HEK293 (cell line): Measurements from ENCODE around the gene IL11.

Experiments used
- ELK4 ChIP-seq: IDR thresholded peaks from 2 replicates; pipeline ENCODE4 v1.6.1; 2011; ENCODE audit warnings: mild to moderate bottlenecking, low read depth, low read length, borderline replicate concordance
- GFI1B ChIP-seq: fragments of 450-650 bp; formaldehyde crosslinking; IDR thresholded peaks from 2 replicates; pipeline ENCODE4 v1.5.1; 2016; ENCODE audit warnings: missing biosample characterization, missing genetic modification characterization
- GLI2 ChIP-seq: fragments of 450-650 bp; formaldehyde crosslinking; IDR thresholded peaks from 2 replicates; pipeline ENCODE4; 2017; ENCODE audit warnings: missing biosample characterization, missing genetic modification characterization, low read depth, borderline replicate concordance
- HOXD13 ChIP-seq: sonication (generic); formaldehyde crosslinking; IDR thresholded peaks from 2 replicates; pipeline ENCODE4 v1.8.0; 2022; ENCODE audit warnings: missing genetic modification reagents, borderline replicate concordance
- KLF8 ChIP-seq: fragments of 450-650 bp; formaldehyde crosslinking; IDR thresholded peaks from 2 replicates; pipeline ENCODE4 v1.5.1; 2016; ENCODE audit warnings: missing biosample characterization, missing genetic modification characterization
- MEIS1 ChIP-seq: sonication (generic); formaldehyde crosslinking; IDR thresholded peaks from 2 replicates; pipeline ENCODE4 v1.8.1; 2022; ENCODE audit warnings: missing genetic modification reagents, mild to moderate bottlenecking, borderline replicate concordance
- OVOL3 ChIP-seq: fragments of 450-650 bp; formaldehyde crosslinking; IDR thresholded peaks from 2 replicates; pipeline ENCODE4 v1.5.1; 2016; ENCODE audit warnings: missing biosample characterization, missing genetic modification characterization
- REPIN1 ChIP-seq: fragments of 450-650 bp; formaldehyde crosslinking; IDR thresholded peaks from 2 replicates; pipeline ENCODE4 v1.5.1; 2017; ENCODE audit warnings: missing biosample characterization, missing genetic modification characterization, low read depth
- SETDB1 ChIP-seq: IDR thresholded peaks from one replicate; pipeline ENCODE4 v1.6.1; 2017; ENCODE audit warnings: mild to moderate bottlenecking, low read length, moderate library complexity, mixed read lengths; ENCODE audit not compliant: insufficient read length
- ZBTB17 ChIP-seq: fragments of 450-650 bp; formaldehyde crosslinking; IDR thresholded peaks from 2 replicates; pipeline ENCODE4 v1.5.1; 2016; ENCODE audit warnings: missing biosample characterization, missing genetic modification characterization
- ZFP3 ChIP-seq: fragments of 450-650 bp; formaldehyde crosslinking; IDR thresholded peaks from 2 replicates; pipeline ENCODE4 v1.5.1; 2016; ENCODE audit warnings: low read depth, missing biosample characterization, missing genetic modification characterization
- ZFP41 ChIP-seq: fragments of 450-650 bp; formaldehyde crosslinking; IDR thresholded peaks from 2 replicates; pipeline ENCODE4 v1.5.1; 2016; ENCODE audit warnings: missing biosample characterization, missing genetic modification characterization, borderline replicate concordance
- ZFP69B ChIP-seq: fragments of 450-650 bp; formaldehyde crosslinking; IDR thresholded peaks from 2 replicates; pipeline ENCODE4 v1.5.1; 2016; ENCODE audit warnings: missing biosample characterization, missing genetic modification characterization
- ZNF133 ChIP-seq: fragments of 450-650 bp; formaldehyde crosslinking; IDR thresholded peaks from 2 replicates; pipeline ENCODE4 v1.5.1; 2016; ENCODE audit warnings: missing biosample characterization, missing genetic modification characterization
- ZNF155 ChIP-seq: fragments of 450-650 bp; formaldehyde crosslinking; IDR thresholded peaks from 2 replicates; pipeline ENCODE4 v1.5.1; 2016; ENCODE audit warnings: missing biosample characterization, missing genetic modification characterization
- ZNF211 ChIP-seq: fragments of 450-650 bp; formaldehyde crosslinking; IDR thresholded peaks from 2 replicates; pipeline ENCODE4 v1.5.1; 2016; ENCODE audit warnings: low read depth, missing biosample characterization, missing genetic modification characterization
- ZNF24 ChIP-seq: fragments of 450-650 bp; formaldehyde crosslinking; IDR thresholded peaks from 2 replicates; pipeline ENCODE4 v1.5.1; 2016; ENCODE audit warnings: missing biosample characterization, missing genetic modification characterization
- ZNF311 ChIP-seq: fragments of 450-650 bp; formaldehyde crosslinking; IDR thresholded peaks from 2 replicates; pipeline ENCODE4 v1.5.1; 2017; ENCODE audit warnings: missing biosample characterization, missing genetic modification characterization, borderline replicate concordance
- ZNF354C ChIP-seq: fragments of 450-650 bp; formaldehyde crosslinking; IDR thresholded peaks from 2 replicates; pipeline ENCODE4 v1.5.1; 2016; ENCODE audit warnings: missing biosample characterization, missing genetic modification characterization, low read depth, borderline replicate concordance
- ZNF37A ChIP-seq: fragments of 450-650 bp; IDR thresholded peaks from 2 replicates; pipeline ENCODE4 v1.5.1; 2018; ENCODE audit warnings: missing biosample characterization, missing genetic modification characterization
- ZNF510 ChIP-seq: fragments of 450-650 bp; formaldehyde crosslinking; IDR thresholded peaks from 2 replicates; pipeline ENCODE4 v1.5.1; 2018; ENCODE audit warnings: mild to moderate bottlenecking, missing genetic modification characterization, missing biosample characterization; ENCODE audit not compliant: insufficient replicate concordance
- ZNF530 ChIP-seq: fragments of 450-650 bp; formaldehyde crosslinking; IDR thresholded peaks from 2 replicates; pipeline ENCODE4 v1.5.1; 2016; ENCODE audit warnings: low read depth, missing biosample characterization, missing genetic modification characterization
- ZNF544 ChIP-seq: fragments of 450-650 bp; formaldehyde crosslinking; IDR thresholded peaks from 2 replicates; pipeline ENCODE4 v1.5.0; 2017; ENCODE audit warnings: missing biosample characterization, missing genetic modification characterization
- ZNF548 ChIP-seq: fragments of 450-650 bp; formaldehyde crosslinking; IDR thresholded peaks from 2 replicates; pipeline ENCODE4 v1.5.1; 2016; ENCODE audit warnings: missing biosample characterization, missing genetic modification characterization
- ZNF600 ChIP-seq: fragments of 450-650 bp; formaldehyde crosslinking; IDR thresholded peaks from 2 replicates; pipeline ENCODE4 v1.5.1; 2016; ENCODE audit warnings: missing biosample characterization, missing genetic modification characterization
- ZNF629 ChIP-seq: fragments of 450-650 bp; formaldehyde crosslinking; IDR thresholded peaks from 2 replicates; pipeline ENCODE4 v1.5.1; 2017; ENCODE audit warnings: missing biosample characterization, missing genetic modification characterization
- ZNF660 ChIP-seq: fragments of 450-650 bp; IDR thresholded peaks from 2 replicates; pipeline ENCODE4 v1.5.1; 2018; ENCODE audit warnings: missing biosample characterization, mild to moderate bottlenecking, missing genetic modification characterization
- ZNF837 ChIP-seq: fragments of 450-650 bp; formaldehyde crosslinking; IDR thresholded peaks from 2 replicates; pipeline ENCODE4 v1.5.1; 2016; ENCODE audit warnings: missing biosample characterization, missing genetic modification characterization
- ZXDB ChIP-seq: fragments of 450-650 bp; formaldehyde crosslinking; IDR thresholded peaks from 2 replicates; pipeline ENCODE4 v1.5.1; 2016; ENCODE audit warnings: missing biosample characterization, missing genetic modification characterization
- TF ChIP-seq, protein P1 (sequence below): fragments of 450-650 bp; formaldehyde crosslinking; IDR thresholded peaks from 2 replicates; pipeline ENCODE4 v1.5.1; 2017; ENCODE audit warnings: missing biosample characterization, missing genetic modification characterization
- TF ChIP-seq, protein P2 (sequence below): fragments of 450-650 bp; formaldehyde crosslinking; IDR thresholded peaks from 2 replicates; pipeline ENCODE4 v1.5.1; 2016; ENCODE audit warnings: missing biosample characterization, missing genetic modification characterization
- TF ChIP-seq, protein P3 (sequence below): fragments of 450-650 bp; formaldehyde crosslinking; IDR thresholded peaks from 2 replicates; pipeline ENCODE4 v1.5.1; 2016; ENCODE audit warnings: missing biosample characterization, missing genetic modification characterization
- TF ChIP-seq, protein P4 (sequence below): fragments of 450-650 bp; formaldehyde crosslinking; IDR thresholded peaks from 2 replicates; pipeline ENCODE4 v1.5.1; 2017; ENCODE audit warnings: missing biosample characterization, missing genetic modification characterization

Gene IL11

GRCh38 chr19:55385724-55386492 lies 15.6 kb upstream of the IL11 start, which contains the start of gene RPL28 (continued):
- TF ChIP-seq ELK4 (no peak), ZBTB17 (tag by site-specific recombination) (no peak; the same call in 1 of the 2 replicates), MEIS1 (CRISPR knock-in tag) (no peak), ZNF629 (tag by site-specific recombination) (peak; percentile 77), ZXDB (tag by site-specific recombination) (peak; percentile 81), ZNF544 (no peak), GFI1B (no peak), GLI2 (tag by site-specific recombination) (no peak), ZNF510 (tag by site-specific recombination) (no peak), ZNF530 (tag by site-specific recombination) (no peak), ZNF155 (tag by site-specific recombination) (no peak), ZFP3 (tag by site-specific recombination) (no peak), ZNF548 (no peak), ZNF311 (tag by site-specific recombination) (no peak), OVOL3 (tag by site-specific recombination) (peak; percentile 63; the same call in 1 of the 2 replicates), SETDB1 (no peak), ZNF600 (tag by site-specific recombination) (no peak), ZNF211 (no peak), ZNF354C (tag by site-specific recombination) (no peak), ZFP69B (tag by site-specific recombination) (peak; percentile 86), HOXD13 (peak; percentile 68), ZNF24 (0 out of 2 replicates have a peak, but pooled peaks have one; percentile 35), ZNF37A (no peak), KLF8 (tag by site-specific recombination) (peak; percentile 83), REPIN1 (tag by site-specific recombination) (peak; percentile 82; the same call in 1 of the 2 replicates), ZNF660 (tag by site-specific recombination) (peak; percentile 74), ZFP41 (tag by site-specific recombination) (peak; percentile 63; the same call in 1 of the 2 replicates), ZNF837 (tag by site-specific recombination) (no peak), ZNF133 (no peak)
- TF ChIP-seq, protein P1, sequence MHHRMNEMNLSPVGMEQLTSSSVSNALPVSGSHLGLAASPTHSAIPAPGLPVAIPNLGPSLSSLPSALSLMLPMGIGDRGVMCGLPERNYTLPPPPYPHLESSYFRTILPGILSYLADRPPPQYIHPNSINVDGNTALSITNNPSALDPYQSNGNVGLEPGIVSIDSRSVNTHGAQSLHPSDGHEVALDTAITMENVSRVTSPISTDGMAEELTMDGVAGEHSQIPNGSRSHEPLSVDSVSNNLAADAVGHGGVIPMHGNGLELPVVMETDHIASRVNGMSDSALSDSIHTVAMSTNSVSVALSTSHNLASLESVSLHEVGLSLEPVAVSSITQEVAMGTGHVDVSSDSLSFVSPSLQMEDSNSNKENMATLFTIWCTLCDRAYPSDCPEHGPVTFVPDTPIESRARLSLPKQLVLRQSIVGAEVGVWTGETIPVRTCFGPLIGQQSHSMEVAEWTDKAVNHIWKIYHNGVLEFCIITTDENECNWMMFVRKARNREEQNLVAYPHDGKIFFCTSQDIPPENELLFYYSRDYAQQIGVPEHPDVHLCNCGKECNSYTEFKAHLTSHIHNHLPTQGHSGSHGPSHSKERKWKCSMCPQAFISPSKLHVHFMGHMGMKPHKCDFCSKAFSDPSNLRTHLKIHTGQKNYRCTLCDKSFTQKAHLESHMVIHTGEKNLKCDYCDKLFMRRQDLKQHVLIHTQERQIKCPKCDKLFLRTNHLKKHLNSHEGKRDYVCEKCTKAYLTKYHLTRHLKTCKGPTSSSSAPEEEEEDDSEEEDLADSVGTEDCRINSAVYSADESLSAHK (tag by site-specific recombination) = no peak; the same call in 1 of the 2 replicates
- TF ChIP-seq, protein P2, sequence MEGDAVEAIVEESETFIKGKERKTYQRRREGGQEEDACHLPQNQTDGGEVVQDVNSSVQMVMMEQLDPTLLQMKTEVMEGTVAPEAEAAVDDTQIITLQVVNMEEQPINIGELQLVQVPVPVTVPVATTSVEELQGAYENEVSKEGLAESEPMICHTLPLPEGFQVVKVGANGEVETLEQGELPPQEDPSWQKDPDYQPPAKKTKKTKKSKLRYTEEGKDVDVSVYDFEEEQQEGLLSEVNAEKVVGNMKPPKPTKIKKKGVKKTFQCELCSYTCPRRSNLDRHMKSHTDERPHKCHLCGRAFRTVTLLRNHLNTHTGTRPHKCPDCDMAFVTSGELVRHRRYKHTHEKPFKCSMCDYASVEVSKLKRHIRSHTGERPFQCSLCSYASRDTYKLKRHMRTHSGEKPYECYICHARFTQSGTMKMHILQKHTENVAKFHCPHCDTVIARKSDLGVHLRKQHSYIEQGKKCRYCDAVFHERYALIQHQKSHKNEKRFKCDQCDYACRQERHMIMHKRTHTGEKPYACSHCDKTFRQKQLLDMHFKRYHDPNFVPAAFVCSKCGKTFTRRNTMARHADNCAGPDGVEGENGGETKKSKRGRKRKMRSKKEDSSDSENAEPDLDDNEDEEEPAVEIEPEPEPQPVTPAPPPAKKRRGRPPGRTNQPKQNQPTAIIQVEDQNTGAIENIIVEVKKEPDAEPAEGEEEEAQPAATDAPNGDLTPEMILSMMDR (tag by site-specific recombination) = 0 out of 2 replicates have a peak, but pooled peaks have one; percentile 31
- TF ChIP-seq, protein P3, sequence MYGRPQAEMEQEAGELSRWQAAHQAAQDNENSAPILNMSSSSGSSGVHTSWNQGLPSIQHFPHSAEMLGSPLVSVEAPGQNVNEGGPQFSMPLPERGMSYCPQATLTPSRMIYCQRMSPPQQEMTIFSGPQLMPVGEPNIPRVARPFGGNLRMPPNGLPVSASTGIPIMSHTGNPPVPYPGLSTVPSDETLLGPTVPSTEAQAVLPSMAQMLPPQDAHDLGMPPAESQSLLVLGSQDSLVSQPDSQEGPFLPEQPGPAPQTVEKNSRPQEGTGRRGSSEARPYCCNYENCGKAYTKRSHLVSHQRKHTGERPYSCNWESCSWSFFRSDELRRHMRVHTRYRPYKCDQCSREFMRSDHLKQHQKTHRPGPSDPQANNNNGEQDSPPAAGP = peak; percentile 47; the same call in 1 of the 2 replicates
- TF ChIP-seq, protein P4, sequence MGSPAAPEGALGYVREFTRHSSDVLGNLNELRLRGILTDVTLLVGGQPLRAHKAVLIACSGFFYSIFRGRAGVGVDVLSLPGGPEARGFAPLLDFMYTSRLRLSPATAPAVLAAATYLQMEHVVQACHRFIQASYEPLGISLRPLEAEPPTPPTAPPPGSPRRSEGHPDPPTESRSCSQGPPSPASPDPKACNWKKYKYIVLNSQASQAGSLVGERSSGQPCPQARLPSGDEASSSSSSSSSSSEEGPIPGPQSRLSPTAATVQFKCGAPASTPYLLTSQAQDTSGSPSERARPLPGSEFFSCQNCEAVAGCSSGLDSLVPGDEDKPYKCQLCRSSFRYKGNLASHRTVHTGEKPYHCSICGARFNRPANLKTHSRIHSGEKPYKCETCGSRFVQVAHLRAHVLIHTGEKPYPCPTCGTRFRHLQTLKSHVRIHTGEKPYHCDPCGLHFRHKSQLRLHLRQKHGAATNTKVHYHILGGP = no peak
